Measurements from ENCODE around the gene MKLN1. TPM values are rescaled to one million over a fixed set of nuclear protein-coding genes. Genes with fewer than 3 reads are reported as not detected.

Gene MKLN1
- total and polyA plus RNA-seq, 2 of the 4 experiments (the other 2 are of a cell fraction), result 17.5 to 52.0 TPM

- POLR2A ChIA-PET (ENCODE audit: unreplicated experiment), result no interaction called here
- WGBS, 2 experiments (ENCODE audit: extremely low coverage in 2 of 2, insufficient read length in 1 of 2), result no CpG with 5 or more reads among the region's 2 CpGs
- ATAC-seq (ENCODE audit: low read depth), result no peak
Measured at GRCh38 chr7:131494182-131494581, 166.5 kb downstream of the MKLN1 start.

More at GRCh38 chr7:131494182-131494581, 166.5 kb downstream of the MKLN1 start:
- Histone ChIP-seq H4K8ac (ENCODE audit: low read depth in 2 of 2, low read length in 2 of 2) (no peak overlapping the region), H2AK5ac (ENCODE audit: low read depth, low read length) (no peak overlapping the region), H3K56ac (ENCODE audit: extremely low read depth, insufficient read depth, low read length) (no peak overlapping the region), H2BK5ac (ENCODE audit: low read depth, low read length, poor library complexity, severe bottlenecking) (no peak overlapping the region), H2BK15ac (ENCODE audit: low read depth, low read length) (no peak overlapping the region), H3K4me1 (ENCODE audit: control insufficient read depth, insufficient read depth, low read length) (peaks cover 6% of the 10 kb centered on the region; the same call in 1 of the 2 replicates), H3K14ac (replicated peaks; ENCODE audit: low read depth, low read length) (no peak overlapping the region), H3K79me1 (ENCODE audit: low read depth in 1 of 2, low read length in 2 of 2) (peaks cover 0 to 6% of the 10 kb centered on the region in 2 experiments; a peak in 3 of 4 replicates), H2BK20ac (ENCODE audit: low read depth, low read length) (no peak overlapping the region), H2AFZ (replicated peaks; ENCODE audit: low read length, poor library complexity) (no peak overlapping the region), H2BK120ac (ENCODE audit: low read depth, low read length) (no peak overlapping the region), H3K18ac (ENCODE audit: low read depth, low read length) (no peak overlapping the region), H2AK9ac (replicated peaks; ENCODE audit: low read depth, low read length, poor library complexity) (no peak overlapping the region), H3K36me3 (ENCODE audit: control insufficient read depth, insufficient read depth, low read length) (peaks cover 5% of the 10 kb centered on the region), H4K91ac (ENCODE audit: insufficient read depth, low read depth, low read length) (no peak overlapping the region), H3K27ac (ENCODE audit: insufficient read depth, low read length) (no peak overlapping the region), H4K20me1 (ENCODE audit: insufficient read depth, low read length) (no peaks in the 10 kb centered on the region), H4K5ac (ENCODE audit: low read depth, low read length) (no peak overlapping the region), H3K4me2 (ENCODE audit: low read depth, low read length) (no peak overlapping the region), H3K4ac (ENCODE audit: low read depth, low read length) (no peak overlapping the region), H3K9me3 (ENCODE audit: control insufficient read depth, insufficient read depth, low read length) (no peaks in the 10 kb centered on the region), H3K4me3 (ENCODE audit: insufficient read depth, low read depth, low read length) (no peak overlapping the region), H3K23ac (ENCODE audit: low read depth, low read length) (no peak overlapping the region), H3K9ac (ENCODE audit: low read depth, low read length) (no peak overlapping the region), H3K9me1 (ENCODE audit: insufficient read depth, low read length) (no peaks in the 10 kb centered on the region; the same call in 1 of the 2 replicates), H3K27me3 (ENCODE audit: control insufficient read depth, insufficient read depth, low read length) (no peaks in the 10 kb centered on the region)
- no TSS peak for BruUV-seq (replicated peaks)
- CTCF ChIA-PET, result interaction anchor here (1.2 kb wide), 1 partner anchor 13 kb away, joined by 3 read pairs; no protein-coding TSS in a partner anchor
- dilution Hi-C loops (cut with HindIII; ENCODE audit: low sequenced_read_pairs, unreplicated experiment), result no loop called here
- intact Hi-C loops (cut with micrococcal nuclease), result no loop called here
- no peak for TF ChIP-seq NFE2L2 (IDR thresholded peaks at IDR 0.05; ENCODE audit: low read depth, low read length)
- TF ChIP-seq MXI1 (IDR thresholded peaks at IDR 0.05; ENCODE audit: borderline replicate concordance, low read depth, low read length), result no peak
- TF ChIP-seq BHLHE40 (IDR thresholded peaks at IDR 0.05; ENCODE audit: low read depth, low read length), result no peak
- no peak for TF ChIP-seq FOS (IDR thresholded peaks at IDR 0.05; ENCODE audit: low read depth, low read length)
- TF ChIP-seq MAFK (IDR thresholded peaks at IDR 0.05; ENCODE audit: low read depth, low read length), result no peak
- TF ChIP-seq RAD21 (IDR thresholded peaks at IDR 0.05; ENCODE audit: low read length), result no peak
- no peak for TF ChIP-seq USF2 (IDR thresholded peaks at IDR 0.05; ENCODE audit: low read depth, low read length)
- no peak for TF ChIP-seq ELK1 (IDR thresholded peaks at IDR 0.05; ENCODE audit: borderline replicate concordance, low read depth, low read length)
- TF ChIP-seq RCOR1 (IDR thresholded peaks at IDR 0.05; ENCODE audit: insufficient replicate concordance, low read length), result no peak
- no peak for TF ChIP-seq MAZ (IDR thresholded peaks at IDR 0.05; ENCODE audit: borderline replicate concordance, low read depth, low read length)
- TF ChIP-seq, protein P1, sequence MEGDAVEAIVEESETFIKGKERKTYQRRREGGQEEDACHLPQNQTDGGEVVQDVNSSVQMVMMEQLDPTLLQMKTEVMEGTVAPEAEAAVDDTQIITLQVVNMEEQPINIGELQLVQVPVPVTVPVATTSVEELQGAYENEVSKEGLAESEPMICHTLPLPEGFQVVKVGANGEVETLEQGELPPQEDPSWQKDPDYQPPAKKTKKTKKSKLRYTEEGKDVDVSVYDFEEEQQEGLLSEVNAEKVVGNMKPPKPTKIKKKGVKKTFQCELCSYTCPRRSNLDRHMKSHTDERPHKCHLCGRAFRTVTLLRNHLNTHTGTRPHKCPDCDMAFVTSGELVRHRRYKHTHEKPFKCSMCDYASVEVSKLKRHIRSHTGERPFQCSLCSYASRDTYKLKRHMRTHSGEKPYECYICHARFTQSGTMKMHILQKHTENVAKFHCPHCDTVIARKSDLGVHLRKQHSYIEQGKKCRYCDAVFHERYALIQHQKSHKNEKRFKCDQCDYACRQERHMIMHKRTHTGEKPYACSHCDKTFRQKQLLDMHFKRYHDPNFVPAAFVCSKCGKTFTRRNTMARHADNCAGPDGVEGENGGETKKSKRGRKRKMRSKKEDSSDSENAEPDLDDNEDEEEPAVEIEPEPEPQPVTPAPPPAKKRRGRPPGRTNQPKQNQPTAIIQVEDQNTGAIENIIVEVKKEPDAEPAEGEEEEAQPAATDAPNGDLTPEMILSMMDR (conservative IDR thresholded peaks at IDR 0.05; ENCODE audit: low read depth, low read length), result no peak
- TF ChIP-seq RFX5 (IDR thresholded peaks at IDR 0.05; ENCODE audit: low read depth, low read length), result no peak
- no peak for TF ChIP-seq CHD1 (IDR thresholded peaks at IDR 0.05; ENCODE audit: low read depth, low read length)
- no peak for TF ChIP-seq POLR2A (IDR thresholded peaks at IDR 0.05; ENCODE audit: low read depth, low read length)
- TF ChIP-seq CEBPB (IDR thresholded peaks at IDR 0.05; ENCODE audit: low read depth, low read length), result no peak
- no peak for TF ChIP-seq SMC3 (IDR thresholded peaks at IDR 0.05; ENCODE audit: low read depth, low read length)
- in situ Hi-C loops (cut with MboI; ENCODE audit: low sequenced_read_pairs), result no loop called here
- DNase-seq, result no peak
